ENCODE results near the gene RASGRF2. TPM values are rescaled to one million over a fixed set of nuclear protein-coding genes. Genes with fewer than 3 reads are reported as not detected.
"Not testable (repeated sequence)": the region's sequence is repeated elsewhere in the genome, so short reads cannot be mapped to it uniquely, and the experiment has no call there.

Gene RASGRF2
- total RNA-seq, 1 donor from 2014 or later, result 2.5 TPM

DNA sequence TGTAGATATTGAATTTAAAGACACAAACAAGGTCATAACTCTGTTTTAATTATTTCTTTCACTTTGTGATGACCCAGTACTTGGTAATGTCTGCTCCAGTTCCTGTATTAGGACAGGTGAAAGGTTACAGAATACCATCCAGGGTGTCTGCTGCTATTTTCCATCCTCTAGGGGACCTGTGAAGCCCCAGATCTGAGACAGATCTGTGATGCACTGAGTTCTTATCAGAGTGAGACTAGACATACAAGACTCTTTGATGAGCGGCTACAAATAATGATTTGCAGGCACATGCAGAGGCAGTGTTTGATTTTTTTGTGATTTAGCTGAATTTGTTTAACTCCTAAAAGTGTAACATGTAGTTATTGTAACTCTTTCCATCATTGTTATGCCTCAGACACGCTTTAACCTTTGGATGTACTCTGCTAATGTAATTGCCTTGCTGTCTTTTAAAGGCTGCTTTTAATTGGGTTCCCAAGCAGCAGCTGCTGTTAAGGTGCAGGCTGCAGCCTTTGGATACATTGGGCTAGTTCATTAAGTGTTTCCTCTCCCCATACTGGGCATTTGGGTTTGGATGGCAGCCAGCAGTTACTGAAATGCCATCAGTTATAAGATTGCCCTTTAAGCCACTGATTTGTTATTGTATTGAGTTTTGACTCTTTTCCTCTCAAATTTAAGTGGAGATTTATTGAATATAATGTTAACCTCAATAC lies 63.3 kb downstream of the RASGRF2 start:
- Mint-ChIP-seq H3K36me3 (ENCODE audit: low read depth, unreplicated experiment) (no peaks in the 10 kb centered on the region), H3K27me3 (ENCODE audit: unreplicated experiment) (peaks cover 1% of the 10 kb centered on the region), H3K4me1 (ENCODE audit: unreplicated experiment) (no peaks in the 10 kb centered on the region), H3K27ac (ENCODE audit: unreplicated experiment) (no peak overlapping the region), H3K9me3 (ENCODE audit: unreplicated experiment) (no peaks in the 10 kb centered on the region), H3K4me3 (ENCODE audit: unreplicated experiment) (no peak overlapping the region)
- TF ChIP-seq, protein P1, sequence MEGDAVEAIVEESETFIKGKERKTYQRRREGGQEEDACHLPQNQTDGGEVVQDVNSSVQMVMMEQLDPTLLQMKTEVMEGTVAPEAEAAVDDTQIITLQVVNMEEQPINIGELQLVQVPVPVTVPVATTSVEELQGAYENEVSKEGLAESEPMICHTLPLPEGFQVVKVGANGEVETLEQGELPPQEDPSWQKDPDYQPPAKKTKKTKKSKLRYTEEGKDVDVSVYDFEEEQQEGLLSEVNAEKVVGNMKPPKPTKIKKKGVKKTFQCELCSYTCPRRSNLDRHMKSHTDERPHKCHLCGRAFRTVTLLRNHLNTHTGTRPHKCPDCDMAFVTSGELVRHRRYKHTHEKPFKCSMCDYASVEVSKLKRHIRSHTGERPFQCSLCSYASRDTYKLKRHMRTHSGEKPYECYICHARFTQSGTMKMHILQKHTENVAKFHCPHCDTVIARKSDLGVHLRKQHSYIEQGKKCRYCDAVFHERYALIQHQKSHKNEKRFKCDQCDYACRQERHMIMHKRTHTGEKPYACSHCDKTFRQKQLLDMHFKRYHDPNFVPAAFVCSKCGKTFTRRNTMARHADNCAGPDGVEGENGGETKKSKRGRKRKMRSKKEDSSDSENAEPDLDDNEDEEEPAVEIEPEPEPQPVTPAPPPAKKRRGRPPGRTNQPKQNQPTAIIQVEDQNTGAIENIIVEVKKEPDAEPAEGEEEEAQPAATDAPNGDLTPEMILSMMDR (IDR thresholded peaks at IDR 0.05; ENCODE audit: unreplicated experiment), result no peak
- DNase-seq (ENCODE audit: low spot score), result no peak

DNA sequence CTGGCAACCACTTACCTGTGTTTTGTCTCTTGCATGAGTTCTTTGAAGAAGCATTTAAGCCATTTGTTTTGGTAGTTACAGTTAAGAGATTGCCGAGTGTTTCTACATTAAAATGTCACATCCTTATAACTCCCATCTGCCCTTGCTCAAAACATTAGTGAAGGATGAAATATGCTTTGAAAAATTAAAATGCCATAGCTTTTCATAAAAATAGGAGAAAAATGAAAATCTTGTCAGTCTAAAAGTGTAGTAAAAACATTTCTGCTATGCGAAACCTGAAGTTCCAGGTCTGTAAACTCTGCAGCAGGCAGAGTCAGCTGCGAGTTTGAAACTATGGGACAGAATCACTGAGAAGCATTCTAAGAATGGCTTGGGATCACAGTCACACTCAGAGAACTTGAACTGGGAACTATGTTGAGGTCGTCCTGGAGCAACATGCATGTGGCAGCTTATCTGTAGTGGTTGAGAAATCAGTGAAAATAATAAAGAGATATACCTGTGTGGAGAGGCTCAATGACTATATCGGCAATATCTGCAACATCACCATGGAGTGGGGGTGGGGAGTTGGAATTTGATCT lies 67.4 kb downstream of the RASGRF2 start:
- TF ChIP-seq, protein P1 (IDR thresholded peaks at IDR 0.05; ENCODE audit: unreplicated experiment), result no peak
- Mint-ChIP-seq H3K27ac (ENCODE audit: unreplicated experiment) (no peak overlapping the region), H3K4me1 (ENCODE audit: unreplicated experiment) (no peaks in the 10 kb centered on the region), H3K4me3 (ENCODE audit: unreplicated experiment) (no peak overlapping the region), H3K36me3 (ENCODE audit: low read depth, unreplicated experiment) (no peaks in the 10 kb centered on the region), H3K27me3 (ENCODE audit: unreplicated experiment) (no peaks in the 10 kb centered on the region), H3K9me3 (ENCODE audit: unreplicated experiment) (no peaks in the 10 kb centered on the region)
- DNase-seq (ENCODE audit: low spot score), result no peak

GRCh38 chr5:81028888-81029287 lies 68.7 kb downstream of the RASGRF2 start:
- not testable (repeated sequence) for H3K27me3 Mint-ChIP-seq (ENCODE audit: unreplicated experiment); H3K4me3 Mint-ChIP-seq (ENCODE audit: unreplicated experiment); H3K4me1 Mint-ChIP-seq (ENCODE audit: unreplicated experiment); DNase-seq (ENCODE audit: low spot score); H3K27ac Mint-ChIP-seq (ENCODE audit: unreplicated experiment); H3K9me3 Mint-ChIP-seq (ENCODE audit: unreplicated experiment); H3K36me3 Mint-ChIP-seq (ENCODE audit: low read depth, unreplicated experiment)

DNA sequence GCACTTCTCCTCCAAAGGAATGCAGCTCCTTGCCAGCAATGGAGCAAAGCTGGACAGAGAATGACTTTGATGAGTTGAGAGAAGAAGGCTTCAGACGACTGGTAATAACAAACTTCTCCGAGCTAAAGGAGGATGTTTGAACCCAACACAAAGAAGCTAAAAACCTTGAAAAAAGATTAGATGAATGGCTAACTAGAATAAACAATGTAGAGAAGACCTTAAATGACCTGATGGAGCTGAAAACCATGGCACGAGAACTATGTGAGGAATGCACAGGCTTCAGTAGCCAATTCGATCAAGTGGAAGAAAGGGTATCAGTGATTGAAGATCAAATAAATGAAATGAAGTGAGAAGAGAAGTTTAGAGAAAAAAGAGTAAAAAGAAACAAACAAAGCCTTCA lies 69.6 kb downstream of the RASGRF2 start:
- H3K4me1 Mint-ChIP-seq (ENCODE audit: unreplicated experiment); H3K27ac Mint-ChIP-seq (ENCODE audit: unreplicated experiment); H3K4me3 Mint-ChIP-seq (ENCODE audit: unreplicated experiment); H3K9me3 Mint-ChIP-seq (ENCODE audit: unreplicated experiment); H3K36me3 Mint-ChIP-seq (ENCODE audit: low read depth, unreplicated experiment); DNase-seq (ENCODE audit: low spot score); H3K27me3 Mint-ChIP-seq (ENCODE audit: unreplicated experiment): not testable (repeated sequence)

- DNase-seq (ENCODE audit: low spot score); H3K27ac Mint-ChIP-seq (ENCODE audit: unreplicated experiment); H3K4me3 Mint-ChIP-seq (ENCODE audit: unreplicated experiment); H3K36me3 Mint-ChIP-seq (ENCODE audit: low read depth, unreplicated experiment); H3K4me1 Mint-ChIP-seq (ENCODE audit: unreplicated experiment); H3K9me3 Mint-ChIP-seq (ENCODE audit: unreplicated experiment); H3K27me3 Mint-ChIP-seq (ENCODE audit: unreplicated experiment): not testable (repeated sequence)
These were observed 70.3 kb downstream of the RASGRF2 start for GRCh38 chr5:81030236-81031034.

GRCh38 chr5:81035522-81035921 lies 75.4 kb downstream of the RASGRF2 start:
- no peaks in the 10 kb centered on the region for H3K9me3 Mint-ChIP-seq (ENCODE audit: unreplicated experiment)

More at GRCh38 chr5:81035522-81035921, 75.4 kb downstream of the RASGRF2 start:
- Mint-ChIP-seq H3K4me1 (ENCODE audit: unreplicated experiment) (no peaks in the 10 kb centered on the region), H3K27ac (ENCODE audit: unreplicated experiment) (no peak overlapping the region), H3K36me3 (ENCODE audit: low read depth, unreplicated experiment) (no peaks in the 10 kb centered on the region), H3K27me3 (ENCODE audit: unreplicated experiment) (no peaks in the 10 kb centered on the region), H3K4me3 (ENCODE audit: unreplicated experiment) (no peak overlapping the region)
- DNase-seq (ENCODE audit: low spot score), result no peak
- TF ChIP-seq, protein P1 (IDR thresholded peaks at IDR 0.05; ENCODE audit: unreplicated experiment), result no peak
